B cell (primary cell): Measurements from ENCODE around the gene DACH1.

Source experiments
- CTCF ChIP-seq: fragments of 200-600 bp; IDR thresholded peaks from one replicate; pipeline ENCODE4 v1.8.0; 2022; ENCODE audit warnings: antibody characterized with exemption, mild to moderate bottlenecking
- EZH2 ChIP-seq: IDR thresholded peaks from 2 replicates; pipeline ENCODE4 v1.6.1; 2012; ENCODE audit warnings: borderline replicate concordance, low read depth, mild to moderate bottlenecking, moderate library complexity, low read length; ENCODE audit not compliant: insufficient read depth, poor library complexity, severe bottlenecking

- TF ChIP-seq CTCF = no peak
- TF ChIP-seq EZH2 = no peak
Observed at GRCh38 chr13:71877256-71877653, 10.3 kb upstream of the DACH1 start.
